Upper lobe of right lung (tissue), 1 donor: Measurements from ENCODE around the gene MND1. TPM values are rescaled to one million over a fixed set of nuclear protein-coding genes. Genes with fewer than 3 reads are reported as not detected.

ENCODE experiments used
- ATAC-seq: fragments of 200-7000 bp; cut with Tn5 transposase; one replicate; pipeline ENCODE4 v1.9.1; 2020; ENCODE audit warnings: mild to moderate bottlenecking, moderate library complexity
- DNase-seq: peaks from one replicate; pipeline ENCODE4 v3.0.0-alpha.2; 2020
- H3K27ac ChIP-seq: fragments of 200-600 bp; one replicate; pipeline ENCODE4 v1.8.0; 2022
- H3K27me3 ChIP-seq: fragments of 200-600 bp; one replicate; pipeline ENCODE4 v1.8.0; 2022; ENCODE audit warnings: mild to moderate bottlenecking
- H3K36me3 ChIP-seq: fragments of 200-600 bp; one replicate; pipeline ENCODE4 v1.8.0; 2022
- H3K4me1 ChIP-seq: fragments of 200-600 bp; one replicate; pipeline ENCODE4 v1.8.0; 2022
- H3K4me3 ChIP-seq: fragments of 200-600 bp; one replicate; pipeline ENCODE4 v1.8.0; 2022; ENCODE audit warnings: mild to moderate bottlenecking
- H3K9me3 ChIP-seq: fragments of 200-600 bp; one replicate; pipeline ENCODE4 v1.8.0; 2022
- CTCF ChIP-seq: fragments of 200-600 bp; IDR thresholded peaks from one replicate; pipeline ENCODE4 v1.8.0; 2022; ENCODE audit warnings: antibody characterized with exemption
- intact Hi-C: fragments of 100-400 bp; cut with DNase I; formaldehyde crosslinking; loops from one replicate; pipeline ENCODE4 v1.11.0; 2022
- total RNA-seq: library from RNA; stranded (reverse); fragmentation: NEBNext Ultra II Directional; extraction: Animal tissue kit (Norgen Biotek cat#: 25700); gene quantifications from one replicate; pipeline ENCODE4 v1.2.1, GENCODE V29; 2021
- donor health status: DM: no; HTN: yes; CAD: no; lungs with severe emphysema.

Gene MND1
- total RNA-seq, 1 donor from 2014 or later = not detected

GRCh38 chr4:153434190-153434589 lies 89.7 kb downstream of the MND1 start:
- no peak overlapping the region for H3K4me3 ChIP-seq
- H3K27me3 ChIP-seq = no peaks in the 10 kb centered on the region
- no peaks in the 10 kb centered on the region for H3K4me1 ChIP-seq
- H3K27ac ChIP-seq = no peak overlapping the region
- ATAC-seq (no peak), DNase-seq (no peak)
- TF ChIP-seq CTCF = no peak
- H3K36me3 ChIP-seq = no peaks in the 10 kb centered on the region
- H3K9me3 ChIP-seq = no peaks in the 10 kb centered on the region
- intact Hi-C loops = no loop called here

GRCh38 chr4:153438916-153439756 lies 94.6 kb downstream of the MND1 start:
- no peaks in the 10 kb centered on the region for H3K9me3 ChIP-seq
- no peaks in the 10 kb centered on the region for H3K27me3 ChIP-seq
- no peak overlapping the region for H3K27ac ChIP-seq
- intact Hi-C loops = no loop called here
- no peak overlapping the region for H3K4me3 ChIP-seq
- no peaks in the 10 kb centered on the region for H3K4me1 ChIP-seq
- H3K36me3 ChIP-seq = no peaks in the 10 kb centered on the region
- ATAC-seq = no peak
- DNase-seq = no peak
- TF ChIP-seq CTCF = no peak

- no peak overlapping the region for H3K4me3 ChIP-seq
- H3K4me1 ChIP-seq = no peaks in the 10 kb centered on the region
- no peaks in the 10 kb centered on the region for H3K36me3 ChIP-seq
- TF ChIP-seq CTCF = no peak
- DNase-seq (no peak), ATAC-seq (no peak)
- intact Hi-C loops = no loop called here
- H3K9me3 ChIP-seq = no peaks in the 10 kb centered on the region
- no peak overlapping the region for H3K27ac ChIP-seq
- H3K27me3 ChIP-seq = no peaks in the 10 kb centered on the region
Observed at GRCh38 chr4:153439831-153440230, 95.3 kb downstream of the MND1 start.

GRCh38 chr4:153440475-153440874 lies 96.0 kb downstream of the MND1 start:
- no peak for ATAC-seq
- no peak for DNase-seq
- Histone ChIP-seq H3K27me3 (no peaks in the 10 kb centered on the region), H3K4me1 (no peaks in the 10 kb centered on the region), H3K27ac (no peak overlapping the region), H3K9me3 (no peaks in the 10 kb centered on the region), H3K4me3 (no peak overlapping the region), H3K36me3 (no peaks in the 10 kb centered on the region)
- intact Hi-C loops = no loop called here
- TF ChIP-seq CTCF = no peak

GRCh38 chr4:153447175-153447905 lies 102.9 kb downstream of the MND1 start:
- H3K9me3 ChIP-seq = no peaks in the 10 kb centered on the region
- no peak overlapping the region for H3K4me3 ChIP-seq
- no peaks in the 10 kb centered on the region for H3K27me3 ChIP-seq
- H3K36me3 ChIP-seq = no peaks in the 10 kb centered on the region
- TF ChIP-seq CTCF = no peak
- DNase-seq (no peak), ATAC-seq (no peak)
- intact Hi-C loops = no loop called here
- peaks cover 9% of the 10 kb centered on the region for H3K4me1 ChIP-seq
- H3K27ac ChIP-seq = no peak overlapping the region
